ENCODE measurements around the gene RGS12. TPM values are rescaled to one million over a fixed set of nuclear protein-coding genes. Genes with fewer than 3 reads are reported as not detected.

Gene RGS12
- total RNA-seq, 1 donor from 2014 or later = 21.9 TPM

DNA sequence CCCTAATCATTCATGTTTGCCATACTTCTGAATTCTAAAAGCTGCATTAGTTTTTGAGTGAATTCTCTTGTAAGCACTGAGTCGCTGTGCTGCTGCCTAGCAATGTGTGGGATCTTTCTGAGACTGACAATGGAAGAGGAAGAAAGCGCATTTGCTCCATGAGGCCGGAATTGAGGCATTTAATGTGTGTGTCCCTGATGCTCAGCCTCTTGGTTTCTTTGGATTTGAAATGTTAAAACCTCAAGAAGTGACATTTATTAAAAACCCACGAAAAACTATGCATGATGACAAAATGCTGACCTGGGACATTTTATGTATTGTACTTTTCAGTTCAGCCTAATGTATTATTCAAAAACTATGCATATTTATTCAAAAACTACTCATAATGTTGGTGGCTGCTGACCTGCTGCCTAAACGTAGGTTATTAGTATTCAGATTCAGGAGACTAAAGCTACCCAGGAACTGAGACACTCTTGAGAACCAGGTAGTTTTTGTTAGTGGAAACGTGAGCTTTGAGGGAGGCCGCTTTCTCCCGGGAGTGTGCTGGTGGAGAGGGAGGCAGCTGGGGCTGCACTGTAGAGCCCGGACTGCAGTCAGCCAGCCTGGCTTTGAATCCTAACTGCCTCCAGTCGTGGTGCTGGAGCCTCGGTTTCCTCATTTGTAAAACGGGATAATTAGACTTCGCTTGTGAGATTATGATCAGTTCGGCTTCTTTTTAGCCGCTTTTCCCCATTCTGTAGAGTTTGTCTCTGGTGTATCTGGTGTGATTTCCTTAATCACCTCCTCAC, 11.3 kb downstream of the RGS12 start:
- Histone ChIP-seq H3K4me3 (ENCODE audit: insufficient read depth, low read depth, low read length) (no peak overlapping the region), H3K4me1 (ENCODE audit: insufficient read depth, low read length) (peaks cover 15% of the 10 kb centered on the region), H3K9ac (ENCODE audit: low read length) (no peak overlapping the region), H3K4me2 (ENCODE audit: low read length) (peak overlapping the region; percentile 65), H4K20me1 (ENCODE audit: insufficient read depth, low read length) (peaks cover 97% of the 10 kb centered on the region), H3K9me3 (ENCODE audit: insufficient read depth, low read depth, low read length) (no peaks in the 10 kb centered on the region), H3K79me2 (ENCODE audit: insufficient read depth, low read length) (peaks cover 85% of the 10 kb centered on the region), H3K36me3 (ENCODE audit: insufficient read depth, low read length) (no peaks in the 10 kb centered on the region), H2AFZ (ENCODE audit: low read depth, low read length) (no peak overlapping the region), H3K27me3 (ENCODE audit: insufficient read depth, low read length) (no peaks in the 10 kb centered on the region), H3K27ac (ENCODE audit: low read depth, low read length) (no peak overlapping the region)
- peaks cover 14% of the 10 kb centered on the region for H3K27me3 Mint-ChIP-seq (ENCODE audit: low read depth, unreplicated experiment)
- H3K4me3 Mint-ChIP-seq (ENCODE audit: unreplicated experiment) = no peak overlapping the region
- peaks cover under 1% of the 10 kb centered on the region for H3K9me3 Mint-ChIP-seq (ENCODE audit: unreplicated experiment)
- H3K4me1 Mint-ChIP-seq (ENCODE audit: low read depth, unreplicated experiment) = peaks cover 25% of the 10 kb centered on the region
- no peak overlapping the region for H3K27ac Mint-ChIP-seq (ENCODE audit: unreplicated experiment)
- FAIRE-seq (no peak), DNase-seq (ENCODE audit: low read depth) (no peak)
- TF ChIP-seq EZH2 (IDR thresholded peaks at IDR 0.05; ENCODE audit: insufficient read depth, low read length) = no peak
- TF ChIP-seq, protein P1, sequence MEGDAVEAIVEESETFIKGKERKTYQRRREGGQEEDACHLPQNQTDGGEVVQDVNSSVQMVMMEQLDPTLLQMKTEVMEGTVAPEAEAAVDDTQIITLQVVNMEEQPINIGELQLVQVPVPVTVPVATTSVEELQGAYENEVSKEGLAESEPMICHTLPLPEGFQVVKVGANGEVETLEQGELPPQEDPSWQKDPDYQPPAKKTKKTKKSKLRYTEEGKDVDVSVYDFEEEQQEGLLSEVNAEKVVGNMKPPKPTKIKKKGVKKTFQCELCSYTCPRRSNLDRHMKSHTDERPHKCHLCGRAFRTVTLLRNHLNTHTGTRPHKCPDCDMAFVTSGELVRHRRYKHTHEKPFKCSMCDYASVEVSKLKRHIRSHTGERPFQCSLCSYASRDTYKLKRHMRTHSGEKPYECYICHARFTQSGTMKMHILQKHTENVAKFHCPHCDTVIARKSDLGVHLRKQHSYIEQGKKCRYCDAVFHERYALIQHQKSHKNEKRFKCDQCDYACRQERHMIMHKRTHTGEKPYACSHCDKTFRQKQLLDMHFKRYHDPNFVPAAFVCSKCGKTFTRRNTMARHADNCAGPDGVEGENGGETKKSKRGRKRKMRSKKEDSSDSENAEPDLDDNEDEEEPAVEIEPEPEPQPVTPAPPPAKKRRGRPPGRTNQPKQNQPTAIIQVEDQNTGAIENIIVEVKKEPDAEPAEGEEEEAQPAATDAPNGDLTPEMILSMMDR (IDR thresholded peaks at IDR 0.05; ENCODE audit: insufficient read depth, low read depth, low read length) = no peak
- no peaks in the 10 kb centered on the region for H3K36me3 Mint-ChIP-seq (ENCODE audit: low read depth, unreplicated experiment)

DNA sequence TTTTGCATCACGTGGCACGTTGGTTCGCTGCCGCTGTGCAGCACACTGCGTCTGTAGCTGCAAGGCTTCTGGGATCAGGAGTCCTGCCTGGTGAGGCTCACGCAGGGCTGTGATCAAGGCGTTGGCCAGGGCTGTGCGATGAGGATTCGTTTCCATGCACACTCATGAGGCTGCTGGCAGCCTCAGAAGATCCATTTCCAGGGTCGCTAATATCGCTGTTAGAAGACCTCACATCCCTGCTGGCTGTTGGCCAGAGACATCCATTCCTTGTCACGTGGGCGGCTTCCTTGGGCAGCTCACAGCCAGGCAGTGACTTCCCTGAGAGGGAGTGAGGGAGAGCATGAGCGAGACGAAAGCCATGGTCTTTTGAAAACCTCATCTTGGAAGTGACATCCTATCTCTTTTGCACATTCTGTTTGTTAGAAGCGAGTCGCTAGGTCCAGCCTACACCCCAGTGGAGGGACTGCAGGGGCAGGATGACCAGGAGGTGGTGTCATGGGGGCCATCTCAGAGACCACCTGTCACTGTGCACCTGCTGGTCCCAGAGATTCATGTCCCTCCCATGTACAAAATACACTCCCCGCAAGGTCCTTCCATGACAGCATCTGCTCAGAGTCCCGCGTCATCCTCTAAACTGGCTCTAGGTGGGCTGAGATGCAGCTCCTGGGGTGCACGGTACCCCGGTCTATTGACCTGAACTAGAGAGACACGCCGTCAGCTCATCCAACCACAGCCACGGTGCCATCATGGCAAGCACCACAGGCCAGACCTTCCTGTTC, 12.2 kb downstream of the RGS12 start:
- peaks cover 15% of the 10 kb centered on the region for H3K4me1 ChIP-seq (ENCODE audit: insufficient read depth, low read length)
- H2AFZ ChIP-seq (ENCODE audit: low read depth, low read length) = peak overlapping the region; percentile 4

More for the DNA sequence above, 12.2 kb downstream of the RGS12 start:
- no peak overlapping the region for H3K9ac ChIP-seq (ENCODE audit: low read length)
- Mint-ChIP-seq H3K4me3 (ENCODE audit: unreplicated experiment) (peak overlapping the region; percentile 40), H3K9me3 (ENCODE audit: unreplicated experiment) (no peaks in the 10 kb centered on the region), H3K4me1 (ENCODE audit: low read depth, unreplicated experiment) (peaks cover 23% of the 10 kb centered on the region), H3K27me3 (ENCODE audit: low read depth, unreplicated experiment) (peaks cover 14% of the 10 kb centered on the region), H3K27ac (ENCODE audit: unreplicated experiment) (peak overlapping the region; percentile 12), H3K36me3 (ENCODE audit: low read depth, unreplicated experiment) (no peaks in the 10 kb centered on the region)
- no peak overlapping the region for H3K4me3 ChIP-seq (ENCODE audit: insufficient read depth, low read depth, low read length)
- H3K4me2 ChIP-seq (ENCODE audit: low read length) = peak overlapping the region; percentile 65
- no peaks in the 10 kb centered on the region for H3K9me3 ChIP-seq (ENCODE audit: insufficient read depth, low read depth, low read length)
- no peak overlapping the region for H3K27ac ChIP-seq (ENCODE audit: low read depth, low read length)
- DNase-seq (ENCODE audit: low read depth) (peak; percentile 49), FAIRE-seq (no peak)
- H3K27me3 ChIP-seq (ENCODE audit: insufficient read depth, low read length) = no peaks in the 10 kb centered on the region
- H3K36me3 ChIP-seq (ENCODE audit: insufficient read depth, low read length) = no peaks in the 10 kb centered on the region
- no peak for TF ChIP-seq EZH2 (IDR thresholded peaks at IDR 0.05; ENCODE audit: insufficient read depth, low read length)
- TF ChIP-seq, protein P1 (IDR thresholded peaks at IDR 0.05; ENCODE audit: insufficient read depth, low read depth, low read length) = no peak
- H4K20me1 ChIP-seq (ENCODE audit: insufficient read depth, low read length) = peaks cover 94% of the 10 kb centered on the region
- peaks cover 76% of the 10 kb centered on the region for H3K79me2 ChIP-seq (ENCODE audit: insufficient read depth, low read length)
